Muscle layer of duodenum (tissue), 2 donors: ENCODE data around the gene OR7D2.
"Not testable (repeated sequence)": the region's sequence is repeated elsewhere in the genome, so short reads cannot be mapped to it uniquely, and the experiment has no call there.

ENCODE experiments used
- H3K27ac ChIP-seq: one replicate; pipeline ENCODE4 v1.7.0; 2013; ENCODE audit warnings: mild to moderate bottlenecking, low read length
- H3K27me3 ChIP-seq: one replicate; pipeline ENCODE4 v1.7.0; 2013; ENCODE audit warnings: low read depth, mild to moderate bottlenecking, control low read depth, low read length
- H3K36me3 ChIP-seq, 2 donors: one replicate each; pipeline ENCODE4 v1.7.0; 2013; ENCODE audit warnings: low read length in 2 of 2, control low read depth in 1 of 2, mild to moderate bottlenecking in 1 of 2; ENCODE audit not compliant: insufficient read depth in 2 of 2, control insufficient read depth in 1 of 2
- H3K4me1 ChIP-seq, 2 donors: one replicate each; pipeline ENCODE4 v1.7.0; 2013; ENCODE audit warnings: low read length in 2 of 2, mild to moderate bottlenecking in 2 of 2, control low read depth in 1 of 2, moderate library complexity in 1 of 2; ENCODE audit not compliant: insufficient read depth in 2 of 2, control insufficient read depth in 1 of 2
- H3K4me3 ChIP-seq, 2 donors: one replicate each; pipeline ENCODE4 v1.7.0; 2013; ENCODE audit warnings: low read length in 2 of 2, low read depth in 1 of 2, mild to moderate bottlenecking in 1 of 2
- H3K9me3 ChIP-seq, 2 donors: one replicate each; pipeline ENCODE4 v1.7.0; 2013; ENCODE audit warnings: low read length in 2 of 2, control low read depth in 1 of 2, mild to moderate bottlenecking in 1 of 2; ENCODE audit not compliant: control insufficient read depth in 1 of 2
- donor health status: healthy.

Gene OR7D2

GRCh38 chr19:9155591-9155990, 23.2 kb upstream of the OR7D2 start:
- no peak overlapping the region for H3K4me3 ChIP-seq
- H3K4me1 ChIP-seq: no peaks in the 10 kb centered on the region
- no peaks in the 10 kb centered on the region for H3K27me3 ChIP-seq
- no peak overlapping the region for H3K27ac ChIP-seq
- peaks cover 0 to 27% of the 10 kb centered on the region in 2 donors for H3K9me3 ChIP-seq
- peaks cover 50 to 61% of the 10 kb centered on the region in 2 donors for H3K36me3 ChIP-seq

- no peaks in the 10 kb centered on the region for H3K4me1 ChIP-seq
- H3K27ac ChIP-seq: no peak overlapping the region
- H3K27me3 ChIP-seq: no peaks in the 10 kb centered on the region
- peaks cover 57 to 65% of the 10 kb centered on the region in 2 donors for H3K36me3 ChIP-seq
- peaks cover 3 to 27% of the 10 kb centered on the region in 2 donors for H3K9me3 ChIP-seq
- H3K4me3 ChIP-seq: no peak overlapping the region
Measured at GRCh38 chr19:9156304-9156703, 22.5 kb upstream of the OR7D2 start.

GRCh38 chr19:9159891-9160290, 18.9 kb upstream of the OR7D2 start:
- Histone ChIP-seq H3K27me3 (no peaks in the 10 kb centered on the region), H3K9me3 (peaks cover 3 to 20% of the 10 kb centered on the region in 2 donors), H3K4me3 (no peak overlapping the region), H3K27ac (no peak overlapping the region), H3K4me1 (no peaks in the 10 kb centered on the region), H3K36me3 (peaks cover 69 to 88% of the 10 kb centered on the region in 2 donors)

GRCh38 chr19:9161427-9161826, 17.4 kb upstream of the OR7D2 start:
- Histone ChIP-seq H3K27me3 (no peaks in the 10 kb centered on the region), H3K4me1 (no peaks in the 10 kb centered on the region), H3K27ac (no peak overlapping the region), H3K9me3 (peaks cover 3 to 7% of the 10 kb centered on the region in 2 donors), H3K4me3 (no peak overlapping the region), H3K36me3 (peaks cover 61 to 90% of the 10 kb centered on the region in 2 donors)

- Histone ChIP-seq H3K27me3 (no peaks in the 10 kb centered on the region), H3K4me3 (no peak overlapping the region), H3K36me3 (peaks cover 26 to 62% of the 10 kb centered on the region in 2 donors), H3K4me1 (no peaks in the 10 kb centered on the region), H3K9me3 (peaks cover 3% of the 10 kb centered on the region in 2 donors), H3K27ac (no peak overlapping the region)
Measured at GRCh38 chr19:9165261-9165660, 13.5 kb upstream of the OR7D2 start.

GRCh38 chr19:9166846-9167245, 11.9 kb upstream of the OR7D2 start:
- Histone ChIP-seq H3K27me3 (no peaks in the 10 kb centered on the region), H3K27ac (no peak overlapping the region), H3K4me1 (peaks cover 0 to 3% of the 10 kb centered on the region in 2 donors), H3K9me3 (no peaks in the 10 kb centered on the region), H3K36me3 (peaks cover 11 to 46% of the 10 kb centered on the region in 2 donors), H3K4me3 (no peak overlapping the region)

GRCh38 chr19:9171393-9171991, 7.3 kb upstream of the OR7D2 start:
- no peaks in the 10 kb centered on the region for H3K9me3 ChIP-seq
- no peak overlapping the region for H3K27ac ChIP-seq
- peaks cover 0 to 9% of the 10 kb centered on the region in 2 donors for H3K36me3 ChIP-seq
- peaks cover 0 to 3% of the 10 kb centered on the region in 2 donors for H3K4me1 ChIP-seq
- H3K4me3 ChIP-seq: no peak overlapping the region
- H3K27me3 ChIP-seq: no peaks in the 10 kb centered on the region

- no peaks in the 10 kb centered on the region for H3K9me3 ChIP-seq
- no peaks in the 10 kb centered on the region for H3K27me3 ChIP-seq
- peaks cover 0 to 3% of the 10 kb centered on the region in 2 donors for H3K4me1 ChIP-seq
- H3K4me3 ChIP-seq: no peak overlapping the region
- no peak overlapping the region for H3K27ac ChIP-seq
- H3K36me3 ChIP-seq: no peaks in the 10 kb centered on the region
Measured at GRCh38 chr19:9175326-9175725, 3.5 kb upstream of the OR7D2 start.

- H3K27me3 ChIP-seq: no peaks in the 10 kb centered on the region
Measured at GRCh38 chr19:9183000-9183399, 4.2 kb downstream of the OR7D2 start.

GRCh38 chr19:9187191-9187590, 8.4 kb downstream of the OR7D2 start:
- H3K9me3 ChIP-seq: peaks cover 0 to 3% of the 10 kb centered on the region in 2 donors
- no peaks in the 10 kb centered on the region for H3K27me3 ChIP-seq
- no peak overlapping the region for H3K27ac ChIP-seq
- no peak overlapping the region for H3K4me3 ChIP-seq
- no peaks in the 10 kb centered on the region for H3K4me1 ChIP-seq
- H3K36me3 ChIP-seq: no peaks in the 10 kb centered on the region

More at GRCh38 chr19:9183000-9183399, 4.2 kb downstream of the OR7D2 start:
- H3K36me3 ChIP-seq: no peaks in the 10 kb centered on the region
- H3K4me3 ChIP-seq: no peak overlapping the region
- no peaks in the 10 kb centered on the region for H3K4me1 ChIP-seq
- peaks cover 0 to 3% of the 10 kb centered on the region in 2 donors for H3K9me3 ChIP-seq
- no peak overlapping the region for H3K27ac ChIP-seq

- H3K36me3 ChIP-seq: no peaks in the 10 kb centered on the region
- H3K4me1 ChIP-seq: no peaks in the 10 kb centered on the region
- no peak overlapping the region for H3K4me3 ChIP-seq
- H3K9me3 ChIP-seq: peaks cover 0 to 3% of the 10 kb centered on the region in 2 donors
- no peaks in the 10 kb centered on the region for H3K27me3 ChIP-seq
- H3K27ac ChIP-seq: no peak overlapping the region
Measured at GRCh38 chr19:9189535-9189934, 10.8 kb downstream of the OR7D2 start.

GRCh38 chr19:9198044-9198443, 19.3 kb downstream of the OR7D2 start:
- H3K27me3 ChIP-seq, H3K27ac ChIP-seq: not testable (repeated sequence)

More at GRCh38 chr19:9198044-9198443, 19.3 kb downstream of the OR7D2 start:
- H3K9me3 ChIP-seq, H3K4me3 ChIP-seq, H3K4me1 ChIP-seq, H3K36me3 ChIP-seq: not testable (repeated sequence)
